ENCODE data around the gene SH3PXD2B.

SH3PXD2B gene

DNA sequence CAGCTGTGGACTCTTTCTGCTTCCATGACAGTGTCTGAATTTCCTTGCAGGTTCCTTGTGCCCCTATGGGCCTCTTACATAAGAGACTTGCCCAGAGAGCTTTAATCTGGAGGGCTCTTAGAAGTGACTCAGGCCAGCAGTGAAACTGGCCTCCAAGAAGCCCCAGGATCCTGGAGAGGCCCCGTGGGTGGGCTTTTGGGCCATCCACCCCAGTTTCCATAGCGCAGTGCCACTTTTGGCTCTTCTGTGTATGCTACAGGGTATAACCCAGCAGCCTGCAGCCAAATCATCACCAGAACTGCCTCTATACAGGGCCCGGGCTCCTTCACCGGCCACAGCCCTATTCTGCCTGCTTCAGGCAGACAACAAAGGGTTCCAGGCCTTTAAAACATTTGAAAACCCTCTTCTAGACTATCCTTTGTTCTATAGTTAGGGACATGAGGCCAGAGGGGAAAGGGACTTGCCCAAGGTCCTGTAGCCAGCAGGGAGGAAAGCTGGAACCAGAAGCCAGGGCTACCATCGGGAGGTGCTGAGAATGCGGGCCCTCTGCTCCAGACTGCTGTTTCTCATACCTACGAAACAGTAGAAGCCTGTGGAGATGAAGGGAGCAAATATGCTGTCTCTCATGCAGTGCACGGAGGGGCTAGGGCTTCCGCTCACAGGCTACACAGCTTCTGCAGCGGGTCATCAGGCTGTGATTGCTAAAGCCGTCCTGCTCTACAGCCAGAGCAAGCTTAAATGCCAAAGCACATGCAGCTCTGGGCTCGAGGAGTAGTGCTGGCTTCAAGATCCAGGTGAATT is 18.0 kb downstream of the SH3PXD2B start:
- DNase-seq: no peak

- DNase-seq: no peak
Observed at GRCh38 chr5:172435362-172436077, 18.8 kb downstream of the SH3PXD2B start.

DNA sequence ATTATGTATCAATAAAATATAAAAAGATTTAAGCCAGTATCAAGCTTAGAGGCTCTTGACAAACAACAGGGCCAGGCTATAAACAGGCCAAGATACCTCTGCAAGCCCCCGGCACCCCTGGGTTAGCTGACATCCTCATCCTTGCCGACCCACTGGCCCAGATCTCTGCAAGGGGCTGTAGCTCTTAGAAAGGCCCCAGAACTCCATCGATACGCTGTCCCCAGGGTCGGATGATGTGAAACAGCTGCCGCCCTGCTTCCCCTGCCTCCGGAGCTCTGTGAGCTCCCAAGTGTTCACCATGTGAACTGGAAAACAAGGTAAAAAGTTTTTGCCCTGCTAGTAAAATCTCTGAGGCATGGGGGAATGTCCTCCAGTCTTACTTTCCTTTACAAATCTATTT is 20.1 kb downstream of the SH3PXD2B start:
- DNase-seq: peak; percentile 42

DNA sequence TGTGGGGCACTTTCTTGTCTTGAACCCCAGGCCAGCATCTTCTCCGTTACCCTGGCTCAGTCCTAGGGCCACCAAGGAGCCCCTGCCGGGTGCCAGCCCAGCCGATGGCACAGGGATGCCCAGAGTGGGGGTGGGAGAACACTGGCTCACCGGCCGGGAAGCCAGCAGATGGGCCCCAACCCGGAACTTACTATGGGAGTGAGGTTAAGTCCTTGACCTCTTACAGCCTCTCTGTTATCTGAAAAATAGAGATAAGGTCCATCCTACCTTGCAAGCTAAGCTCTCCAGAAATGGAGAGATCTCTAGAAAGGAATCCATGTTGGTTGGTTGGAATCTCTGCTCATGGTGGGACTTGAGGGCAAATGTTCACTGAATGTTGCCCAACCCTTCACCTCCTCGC is 20.8 kb downstream of the SH3PXD2B start:
- DNase-seq: no peak

DNA sequence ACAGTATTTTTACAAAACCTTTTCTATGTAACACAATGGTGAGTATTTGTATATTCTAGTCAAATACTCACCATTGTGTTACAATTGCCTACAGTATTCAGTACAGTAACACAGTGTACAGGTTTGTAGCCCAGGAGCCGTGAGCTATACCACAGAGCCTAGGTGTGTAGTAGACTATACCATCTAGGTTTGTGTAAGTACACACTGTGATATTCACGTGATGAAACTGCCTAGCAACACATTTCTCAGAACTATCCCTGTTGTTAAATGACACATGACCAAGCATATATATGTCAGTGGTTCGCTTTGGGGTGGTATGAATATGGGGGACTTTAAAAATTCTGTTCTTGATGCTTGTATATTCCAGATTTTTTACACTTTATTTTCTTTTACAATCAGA is 21.3 kb downstream of the SH3PXD2B start:
- no peak for DNase-seq

DNA sequence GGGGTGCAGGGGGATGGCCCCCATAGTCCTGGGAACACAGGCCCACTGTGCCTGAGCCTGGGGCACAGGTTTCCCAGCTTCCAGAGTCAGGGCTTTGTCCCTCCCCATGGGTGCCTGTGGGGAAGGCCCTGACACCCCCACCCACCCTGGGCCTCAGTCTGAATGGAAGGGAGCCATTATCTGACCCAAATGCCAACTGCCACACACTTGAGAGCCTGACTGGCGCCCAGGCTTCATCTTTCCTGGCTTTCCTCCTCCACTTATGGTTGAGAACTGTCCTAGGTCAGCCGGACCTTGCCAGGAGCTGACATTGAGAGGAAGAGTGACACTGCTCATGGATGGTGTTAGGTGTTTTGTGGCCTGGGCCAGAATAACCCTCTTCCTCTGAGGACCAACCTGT is 24.0 kb downstream of the SH3PXD2B start:
- DNase-seq: no peak

- DNase-seq: no peak
Observed at GRCh38 chr5:172429201-172429940, 25.0 kb downstream of the SH3PXD2B start.

GRCh38 chr5:172428224-172429166 is 25.8 kb downstream of the SH3PXD2B start:
- no peak for DNase-seq

- no peak for DNase-seq
Observed at GRCh38 chr5:172427202-172427601, 27.1 kb downstream of the SH3PXD2B start.

DNA sequence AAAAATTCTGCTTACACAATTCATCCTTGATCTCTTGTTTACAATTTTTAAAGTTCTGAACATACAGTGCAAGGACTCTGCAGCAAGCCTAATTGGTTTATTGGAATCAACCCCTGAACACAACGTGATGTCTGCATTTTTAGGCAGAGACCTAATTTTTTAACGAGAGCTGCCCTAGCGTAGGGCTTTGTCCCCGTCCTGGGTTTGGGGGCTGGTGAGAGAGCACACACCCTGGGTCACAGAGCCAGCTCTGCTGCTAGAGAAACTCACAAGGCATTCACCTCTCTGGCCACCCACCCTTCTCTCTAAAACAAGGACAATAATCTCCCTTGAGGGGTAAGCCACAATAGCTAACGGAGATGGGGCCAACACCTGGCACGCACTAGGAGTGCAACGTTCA is 28.2 kb downstream of the SH3PXD2B start:
- DNase-seq: no peak

DNA sequence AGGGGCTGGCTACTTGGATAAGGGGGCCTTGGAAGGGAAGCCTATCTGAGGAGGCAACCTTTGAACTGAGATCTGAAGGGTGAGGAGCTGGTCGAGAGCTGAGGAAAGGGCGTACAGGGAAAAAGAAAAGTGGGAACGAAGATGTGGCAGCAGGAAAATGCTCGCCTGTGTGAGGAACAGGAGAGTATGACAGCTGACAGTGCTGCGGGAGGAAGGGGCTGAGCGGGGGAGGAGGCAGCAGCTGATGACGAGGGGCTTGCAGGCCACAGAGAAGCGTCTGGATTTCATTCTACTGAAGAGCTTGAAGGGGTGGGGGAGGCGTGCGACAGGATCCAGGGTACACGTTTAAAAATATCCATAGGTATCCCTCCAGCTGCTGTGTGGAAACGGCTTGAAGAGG is 28.9 kb downstream of the SH3PXD2B start:
- peak; percentile 58 for DNase-seq

DNA sequence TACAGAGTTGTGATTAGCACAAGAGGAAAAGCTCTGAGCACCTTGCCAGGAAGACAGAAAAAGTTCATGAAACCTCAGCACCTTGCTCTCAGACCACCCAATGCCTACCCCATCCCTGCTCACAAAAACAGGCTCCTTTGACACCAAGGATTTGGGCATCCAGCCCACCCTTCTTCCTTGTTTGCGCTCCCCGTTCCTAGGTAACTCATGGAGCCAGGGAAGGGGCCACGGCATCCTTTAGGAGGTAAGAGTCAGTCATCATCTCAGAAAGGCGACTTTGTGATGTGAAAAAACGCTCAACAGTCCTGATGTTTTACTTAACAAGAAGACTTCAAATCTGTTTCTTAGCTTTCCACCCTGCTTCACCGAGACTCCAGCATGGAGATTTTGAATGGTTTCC is 29.5 kb downstream of the SH3PXD2B start:
- DNase-seq: no peak

GRCh38 chr5:172424111-172424490 is 30.2 kb downstream of the SH3PXD2B start:
- no peak for DNase-seq

DNA sequence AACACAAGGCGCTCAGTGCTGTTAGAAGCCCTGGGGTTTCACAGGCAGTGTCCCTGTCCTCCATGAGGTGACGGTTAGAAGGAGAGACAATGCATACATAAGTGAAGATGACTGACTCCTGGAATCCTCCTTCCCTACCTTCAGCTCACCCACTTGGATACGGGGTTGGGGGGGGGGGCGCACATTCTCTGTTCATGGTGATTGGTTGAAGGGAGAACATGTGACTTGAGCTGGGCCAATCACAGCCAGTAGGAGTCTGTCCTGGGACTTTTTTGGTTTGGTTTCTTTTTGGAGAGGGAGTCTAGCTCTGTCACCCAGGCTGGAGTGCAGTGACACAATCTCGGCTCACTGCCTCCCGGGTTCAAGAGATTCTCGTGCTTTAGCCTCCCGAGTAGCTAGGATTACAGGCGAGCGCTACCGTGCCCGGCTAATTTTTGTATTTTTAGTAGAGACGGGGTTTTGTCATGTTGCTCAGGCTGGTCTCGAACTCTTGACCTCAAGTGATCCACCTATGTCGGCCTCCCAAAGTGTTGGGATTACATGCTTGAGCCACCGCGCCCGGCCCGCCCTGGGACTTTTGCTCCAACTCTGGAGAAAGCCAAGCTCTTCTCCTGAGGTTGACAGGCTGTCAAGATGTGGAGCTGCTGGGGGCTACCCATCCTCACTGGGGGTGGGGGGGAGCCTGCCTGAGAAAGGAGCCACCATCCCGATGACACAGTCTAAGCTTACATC is 30.8 kb downstream of the SH3PXD2B start:
- DNase-seq: no peak

- no peak for DNase-seq
Observed at GRCh38 chr5:172422255-172422654, 32.1 kb downstream of the SH3PXD2B start.

GRCh38 chr5:172421020-172421419 is 33.3 kb downstream of the SH3PXD2B start:
- DNase-seq: no peak

DNA sequence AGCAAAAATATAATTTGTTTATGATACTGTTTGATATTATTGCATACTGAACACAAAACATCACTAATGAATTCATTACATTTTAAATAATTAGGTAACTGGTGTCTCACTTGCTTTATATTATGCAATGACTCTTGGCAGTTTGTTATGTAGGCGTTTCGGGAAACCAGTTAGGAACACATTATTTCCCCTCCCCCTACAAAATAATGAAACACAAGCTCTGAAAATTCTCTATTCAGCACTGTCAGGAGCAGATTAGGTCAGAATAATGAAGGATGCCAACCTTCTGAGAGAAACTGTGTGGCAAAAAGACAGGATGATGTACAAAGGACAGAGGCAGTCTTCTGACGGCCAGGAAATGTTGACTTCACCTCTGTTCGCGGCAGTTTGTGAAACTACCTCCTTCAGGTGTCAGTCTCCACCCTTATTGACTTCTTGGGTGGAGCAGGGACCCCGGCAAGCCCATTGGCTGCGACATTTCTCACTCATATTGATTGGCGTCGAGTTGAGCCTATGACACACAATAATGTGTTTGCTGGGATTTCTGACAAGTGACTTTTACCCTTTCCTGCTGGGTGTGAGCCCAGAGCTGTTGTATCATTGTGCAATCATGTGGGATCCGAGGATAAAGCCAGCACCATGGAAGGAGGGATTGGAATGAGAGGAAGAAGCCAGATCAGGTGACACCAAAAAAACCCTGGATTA is 33.9 kb downstream of the SH3PXD2B start:
- peak; percentile 47 for DNase-seq

DNA sequence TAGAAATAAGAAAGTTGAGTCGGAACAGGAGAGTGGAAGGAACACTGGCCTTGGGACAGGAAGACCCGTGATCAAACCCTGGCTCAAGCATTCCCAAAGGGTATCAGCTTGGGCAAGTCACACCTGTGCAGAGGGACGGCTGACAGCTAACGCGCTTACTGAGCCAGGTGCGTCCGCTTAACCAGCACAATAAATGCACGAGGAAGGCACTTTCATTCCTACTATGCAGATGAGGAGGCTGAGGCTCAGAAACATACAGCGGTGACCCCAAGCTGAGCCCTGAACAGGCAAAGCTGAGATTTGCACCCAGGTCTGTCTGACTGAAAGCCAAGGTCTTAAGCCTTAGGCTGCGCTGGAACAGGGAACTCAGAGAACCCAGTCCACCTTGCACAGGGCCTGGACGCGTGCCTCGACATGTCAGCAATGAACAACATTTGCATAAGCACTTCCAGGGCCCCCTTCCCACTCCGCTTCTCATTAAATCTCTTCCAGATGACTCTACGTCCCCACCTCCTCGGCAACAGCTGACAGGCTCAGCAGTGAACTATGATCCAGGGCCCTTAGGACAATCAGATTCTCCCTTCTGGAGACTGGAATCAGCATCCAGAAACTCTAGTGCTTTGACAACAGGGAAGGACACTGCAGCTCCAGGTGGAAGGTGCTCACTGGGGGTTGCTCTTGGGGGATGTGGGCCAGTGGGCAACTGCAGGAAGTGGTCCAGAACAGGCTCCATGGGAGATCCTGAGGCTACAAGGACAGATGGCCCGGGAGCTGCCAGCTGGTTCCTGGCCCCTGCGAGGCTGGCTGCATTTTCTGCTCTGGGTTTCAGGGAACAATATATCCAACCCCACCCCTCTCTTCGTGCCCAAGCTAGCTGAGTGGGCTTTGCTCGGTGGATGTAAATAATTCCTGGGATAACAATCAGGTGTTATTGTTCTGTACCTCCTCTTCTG is 35.2 kb downstream of the SH3PXD2B start:
- DNase-seq: peak; percentile 75

GRCh38 chr5:172417983-172418630 is 36.2 kb downstream of the SH3PXD2B start:
- peak; percentile 89 for DNase-seq
